ENCODE results near the gene GRM7.

DNA sequence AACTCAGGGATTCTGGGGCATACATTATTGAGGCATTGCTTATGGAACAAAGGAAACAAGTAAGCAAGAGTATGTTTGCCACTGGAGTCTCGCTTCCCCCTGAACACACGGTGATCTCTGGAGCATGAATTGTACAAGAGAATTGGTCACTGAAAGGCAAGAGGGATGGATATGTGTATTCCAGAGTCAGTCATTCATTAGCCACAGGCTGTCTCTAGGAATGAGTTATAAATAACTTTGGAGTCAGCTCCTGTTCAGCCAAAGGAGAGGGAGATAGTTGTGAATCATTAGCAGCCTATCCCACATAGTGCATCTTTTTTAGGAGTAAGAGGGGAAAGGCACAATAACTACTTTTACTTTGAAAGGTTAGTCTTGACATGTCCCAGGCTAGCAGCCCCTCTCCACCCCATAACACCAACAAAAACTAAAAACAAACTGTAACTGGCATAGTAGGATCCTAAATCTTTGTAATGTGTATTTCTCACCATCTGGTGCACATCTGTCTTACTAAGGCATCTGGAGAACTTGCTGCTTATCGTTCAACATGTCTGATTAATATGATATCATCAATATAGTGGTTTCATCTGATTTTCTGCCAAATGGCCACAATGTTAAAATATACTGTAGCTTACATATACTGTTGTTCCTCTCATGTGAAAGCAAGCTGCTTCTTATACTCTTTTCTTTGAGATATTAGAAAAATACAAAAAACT lies 462.2 kb downstream of the GRM7 start:
- TF ChIP-seq, protein P1, sequence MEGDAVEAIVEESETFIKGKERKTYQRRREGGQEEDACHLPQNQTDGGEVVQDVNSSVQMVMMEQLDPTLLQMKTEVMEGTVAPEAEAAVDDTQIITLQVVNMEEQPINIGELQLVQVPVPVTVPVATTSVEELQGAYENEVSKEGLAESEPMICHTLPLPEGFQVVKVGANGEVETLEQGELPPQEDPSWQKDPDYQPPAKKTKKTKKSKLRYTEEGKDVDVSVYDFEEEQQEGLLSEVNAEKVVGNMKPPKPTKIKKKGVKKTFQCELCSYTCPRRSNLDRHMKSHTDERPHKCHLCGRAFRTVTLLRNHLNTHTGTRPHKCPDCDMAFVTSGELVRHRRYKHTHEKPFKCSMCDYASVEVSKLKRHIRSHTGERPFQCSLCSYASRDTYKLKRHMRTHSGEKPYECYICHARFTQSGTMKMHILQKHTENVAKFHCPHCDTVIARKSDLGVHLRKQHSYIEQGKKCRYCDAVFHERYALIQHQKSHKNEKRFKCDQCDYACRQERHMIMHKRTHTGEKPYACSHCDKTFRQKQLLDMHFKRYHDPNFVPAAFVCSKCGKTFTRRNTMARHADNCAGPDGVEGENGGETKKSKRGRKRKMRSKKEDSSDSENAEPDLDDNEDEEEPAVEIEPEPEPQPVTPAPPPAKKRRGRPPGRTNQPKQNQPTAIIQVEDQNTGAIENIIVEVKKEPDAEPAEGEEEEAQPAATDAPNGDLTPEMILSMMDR (IDR thresholded peaks at IDR 0.05): no peak
- TF ChIP-seq POLR2A (IDR thresholded peaks at IDR 0.05): no peak
